GM10248 (cell line): ENCODE results near the gene GLIS1.

ENCODE experiments used
- CTCF ChIA-PET: fragments of 300-600 bp; sonication (Branson Sonifier 250); formaldehyde crosslinking; extraction: SDS; loops from one replicate; lab custom pipeline; 2021; ENCODE audit warnings: antibody characterized with exemption; lab: Yijun Ruan, JAX
- POLR2A ChIA-PET: fragments of 350-650 bp; sonication (Branson Sonifier 250); formaldehyde crosslinking; extraction: SDS; loops from one replicate; lab custom pipeline; 2020; ENCODE audit warnings: antibody characterized with exemption; lab: Yijun Ruan, JAX
- DNase-seq: peaks from one replicate; pipeline ENCODE4 v3.0.0; 2012; ENCODE audit errors: extremely low spot score
- TF ChIP-seq, protein P1 (sequence below): IDR thresholded peaks from 2 replicates; pipeline ENCODE4 v1.5.1; 2012; ENCODE audit warnings: mild to moderate bottlenecking, low read depth; ENCODE audit errors: extremely low read depth, missing control alignments, control extremely low read depth

GLIS1 gene

DNA sequence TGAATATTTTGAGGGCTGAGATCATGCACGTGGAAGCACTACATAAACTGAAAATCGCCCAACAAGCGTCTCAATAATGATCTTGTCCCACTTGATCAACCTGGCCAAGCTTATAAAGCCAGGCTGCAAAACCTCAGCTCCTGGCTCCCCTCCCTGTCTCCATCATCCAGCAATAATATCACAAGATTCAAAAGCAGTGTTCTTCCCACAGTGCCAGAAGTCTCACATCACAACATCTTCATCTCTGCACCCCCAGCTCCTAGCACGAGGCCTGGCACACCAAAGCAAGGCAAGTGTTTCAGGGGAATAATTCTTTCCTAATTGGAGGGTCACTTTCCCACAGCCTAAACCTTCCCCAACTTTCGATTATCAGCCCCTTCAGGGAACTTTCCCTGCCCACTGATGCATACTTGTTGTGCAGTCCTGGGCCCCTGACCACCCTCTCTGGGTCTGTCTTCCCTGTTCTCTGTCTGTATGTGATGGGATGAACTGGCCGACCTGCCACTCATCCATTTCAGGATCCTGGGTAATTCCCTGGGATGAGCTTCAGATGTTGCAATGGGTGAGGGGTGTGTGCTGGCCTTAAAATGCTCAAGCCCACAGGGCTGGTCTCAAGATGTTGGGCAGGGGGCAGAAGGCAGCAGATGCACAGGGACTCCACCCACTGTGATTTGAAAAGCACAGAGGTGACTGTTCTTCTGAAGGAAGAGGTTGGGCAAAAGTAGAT, 150.7 kb downstream of the GLIS1 start:
- no peak for DNase-seq
- TF ChIP-seq, protein P1, sequence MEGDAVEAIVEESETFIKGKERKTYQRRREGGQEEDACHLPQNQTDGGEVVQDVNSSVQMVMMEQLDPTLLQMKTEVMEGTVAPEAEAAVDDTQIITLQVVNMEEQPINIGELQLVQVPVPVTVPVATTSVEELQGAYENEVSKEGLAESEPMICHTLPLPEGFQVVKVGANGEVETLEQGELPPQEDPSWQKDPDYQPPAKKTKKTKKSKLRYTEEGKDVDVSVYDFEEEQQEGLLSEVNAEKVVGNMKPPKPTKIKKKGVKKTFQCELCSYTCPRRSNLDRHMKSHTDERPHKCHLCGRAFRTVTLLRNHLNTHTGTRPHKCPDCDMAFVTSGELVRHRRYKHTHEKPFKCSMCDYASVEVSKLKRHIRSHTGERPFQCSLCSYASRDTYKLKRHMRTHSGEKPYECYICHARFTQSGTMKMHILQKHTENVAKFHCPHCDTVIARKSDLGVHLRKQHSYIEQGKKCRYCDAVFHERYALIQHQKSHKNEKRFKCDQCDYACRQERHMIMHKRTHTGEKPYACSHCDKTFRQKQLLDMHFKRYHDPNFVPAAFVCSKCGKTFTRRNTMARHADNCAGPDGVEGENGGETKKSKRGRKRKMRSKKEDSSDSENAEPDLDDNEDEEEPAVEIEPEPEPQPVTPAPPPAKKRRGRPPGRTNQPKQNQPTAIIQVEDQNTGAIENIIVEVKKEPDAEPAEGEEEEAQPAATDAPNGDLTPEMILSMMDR = no peak
- ChIA-PET POLR2A (no interaction called here), CTCF (no interaction called here)

- TF ChIP-seq, protein P1 = no peak
- ChIA-PET CTCF (no interaction called here), POLR2A (no interaction called here)
- DNase-seq = no peak
These were observed 151.5 kb downstream of the GLIS1 start for GRCh38 chr1:53587252-53587988.

- DNase-seq = no peak
- TF ChIP-seq, protein P1 = no peak
- CTCF ChIA-PET = interaction anchor here (0.8 to 1.0 kb wide), 2 partner anchors 10 to 16 kb away, joined by 3 read pairs; no protein-coding TSS in a partner anchor
- POLR2A ChIA-PET = no interaction called here
These were observed 152.2 kb downstream of the GLIS1 start for GRCh38 chr1:53586765-53587164.

GRCh38 chr1:53585565-53585964, 153.4 kb downstream of the GLIS1 start:
- CTCF ChIA-PET = interaction anchor here (1.0 to 1.4 kb wide), 2 partner anchors 14 to 21 kb away, joined by 3 read pairs; no protein-coding TSS in a partner anchor
- no peak for DNase-seq
- POLR2A ChIA-PET = no interaction called here
- TF ChIP-seq, protein P1 = no peak

GRCh38 chr1:53585129-53585528, 153.8 kb downstream of the GLIS1 start:
- TF ChIP-seq, protein P1 = no peak
- POLR2A ChIA-PET = no interaction called here
- no peak for DNase-seq
- CTCF ChIA-PET = interaction anchor here (1.4 kb wide), 1 partner anchor 22 kb away, joined by 3 read pairs; no protein-coding TSS in a partner anchor

- TF ChIP-seq, protein P1 = no peak
- ChIA-PET CTCF (no interaction called here), POLR2A (no interaction called here)
- DNase-seq = no peak
These were observed 154.2 kb downstream of the GLIS1 start for GRCh38 chr1:53584777-53585107.
